GM12875 (cell line): ENCODE data around the gene STAB2.

ENCODE experiments used
- H3K4me3 ChIP-seq: one replicate; pipeline ENCODE4 v1.5.1; 2011; ENCODE audit warnings: low read depth, low read length, control low read depth
- CTCF ChIP-seq: IDR thresholded peaks from 2 replicates; pipeline ENCODE4 v1.5.1; 2011; ENCODE audit warnings: low read depth, mild to moderate bottlenecking, control low read depth, inconsistent platforms, low read length, moderate library complexity, borderline replicate concordance; ENCODE audit not compliant: insufficient read depth

Gene STAB2

GRCh38 chr12:103673891-103674375, 86.9 kb downstream of the STAB2 start:
- no peak for TF ChIP-seq CTCF
- no peak overlapping the region for H3K4me3 ChIP-seq

DNA sequence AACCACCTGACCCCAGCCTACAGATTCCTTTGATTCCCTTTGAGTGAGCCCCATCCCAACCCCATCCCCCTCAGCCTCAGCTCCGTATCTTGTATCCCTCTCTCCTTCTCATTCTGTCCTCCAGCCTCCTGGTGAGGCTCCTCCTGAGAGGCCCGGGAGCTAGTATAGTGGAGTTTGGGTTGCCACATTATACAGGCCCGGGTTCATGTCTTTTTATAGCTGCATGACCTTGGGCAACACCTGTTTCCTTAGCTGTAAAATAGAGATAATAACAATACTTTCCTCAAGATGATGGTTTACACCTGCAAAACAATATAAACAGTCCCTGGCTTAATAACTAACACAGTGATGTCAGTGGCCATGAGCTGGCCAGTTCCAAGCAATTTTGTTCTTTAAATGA, 89.8 kb downstream of the STAB2 start:
- no peak overlapping the region for H3K4me3 ChIP-seq
- no peak for TF ChIP-seq CTCF

DNA sequence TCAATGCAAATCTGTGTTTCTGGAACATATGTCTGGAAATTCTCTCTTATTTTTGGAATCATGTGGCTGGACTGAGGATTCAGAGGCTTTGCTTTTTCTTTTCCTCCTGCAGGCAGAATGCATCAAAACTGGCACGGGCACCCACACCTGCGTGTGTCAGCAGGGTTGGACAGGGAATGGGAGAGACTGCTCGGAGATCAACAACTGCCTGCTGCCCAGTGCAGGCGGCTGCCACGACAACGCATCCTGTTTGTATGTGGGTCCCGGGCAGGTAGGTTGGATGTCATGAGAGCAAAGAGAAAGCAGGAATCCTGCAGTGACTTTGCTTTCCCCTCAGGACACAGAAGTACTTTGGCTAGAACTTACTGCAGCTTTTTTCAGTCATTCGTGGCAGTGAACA, 90.3 kb downstream of the STAB2 start:
- H3K4me3 ChIP-seq = no peak overlapping the region
- no peak for TF ChIP-seq CTCF

- no peak for TF ChIP-seq CTCF
Measured at GRCh38 chr12:103677905-103678304, 90.8 kb downstream of the STAB2 start.

DNA sequence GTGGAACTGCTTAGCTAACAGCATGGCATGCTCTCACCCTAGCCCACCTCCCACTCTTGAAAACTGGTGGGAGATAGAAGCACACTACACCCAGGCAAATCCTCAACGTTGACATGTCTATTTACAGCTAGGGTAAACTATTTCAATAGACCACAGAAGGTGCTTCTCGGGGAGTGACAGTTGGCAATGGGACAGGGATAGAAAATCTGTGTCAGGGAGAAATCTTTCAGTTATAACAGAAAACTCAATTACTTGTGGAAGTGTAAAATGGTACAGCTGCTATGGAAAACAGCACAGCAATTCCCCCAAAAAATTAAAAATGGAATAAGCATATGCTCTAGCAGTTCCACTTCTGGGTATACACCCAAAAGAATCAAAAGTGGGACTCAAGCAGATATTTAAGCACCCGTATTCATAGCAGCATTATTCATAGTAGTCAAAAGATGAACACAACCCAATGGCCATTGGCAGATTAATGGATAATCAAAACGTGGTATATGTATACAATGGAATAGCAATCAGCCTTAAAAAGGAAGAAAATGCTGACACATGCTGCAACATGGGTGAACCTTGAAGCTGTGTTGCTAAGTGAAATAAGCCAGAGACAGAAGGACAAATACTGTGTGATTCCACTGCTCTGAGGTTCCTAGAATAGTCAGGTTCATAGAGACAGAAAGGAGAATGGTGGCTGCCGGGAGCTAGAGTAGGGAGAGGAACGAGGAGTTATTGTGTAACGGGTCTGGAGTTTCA, 92.5 kb downstream of the STAB2 start:
- no peak for TF ChIP-seq CTCF
- H3K4me3 ChIP-seq = no peak overlapping the region

More at GRCh38 chr12:103677905-103678304, 90.8 kb downstream of the STAB2 start:
- no peak overlapping the region for H3K4me3 ChIP-seq

- TF ChIP-seq CTCF = no peak
- H3K4me3 ChIP-seq = no peak overlapping the region
Measured at GRCh38 chr12:103680591-103681141, 93.6 kb downstream of the STAB2 start.

GRCh38 chr12:103686026-103686425, 99.0 kb downstream of the STAB2 start:
- no peak overlapping the region for H3K4me3 ChIP-seq
- no peak for TF ChIP-seq CTCF
